Activated CD8-positive, alpha-beta T cell treated with anti-CD3 and anti-CD28 coated beads for 36 hours (primary cell): ENCODE results near the gene CAMTA1. TPM values are rescaled to one million over a fixed set of nuclear protein-coding genes. Genes with fewer than 3 reads are reported as not detected.

Experiments
- ATAC-seq: fragments of 200-7000 bp; cut with Tn5 transposase; one replicate; pipeline ENCODE4 v1.10.0; 2021; ENCODE audit warnings: mild to moderate bottlenecking, moderate library complexity
- CTCF ChIA-PET: fragments of 350-600 bp; sonication (Branson Sonifier 250); formaldehyde crosslinking; loops from one replicate; lab custom pipeline; 2021; ENCODE audit warnings: antibody characterized with exemption; lab: Charles Lee
- POLR2A ChIA-PET: fragments of 350-600 bp; sonication (Branson Sonifier 250); formaldehyde crosslinking; loops from one replicate; lab custom pipeline; 2021; ENCODE audit warnings: antibody characterized with exemption; lab: Charles Lee
- DNase-seq: peaks from one replicate; pipeline ENCODE4 v3.0.0-alpha.2; 2020
- H3K27ac Mint-ChIP-seq: one replicate; pipeline ENCODE4 v1.8.0; 2021; ENCODE audit warnings: mild to moderate bottlenecking, mixed read lengths
- H3K27me3 Mint-ChIP-seq: one replicate; pipeline ENCODE4 v1.8.0; 2021; ENCODE audit warnings: mixed read lengths
- H3K36me3 Mint-ChIP-seq: one replicate; pipeline ENCODE4 v1.8.0; 2021; ENCODE audit warnings: low read depth, mixed read lengths
- H3K4me1 Mint-ChIP-seq: one replicate; pipeline ENCODE4 v1.8.0; 2021; ENCODE audit warnings: low read depth, mixed read lengths
- H3K4me3 Mint-ChIP-seq: one replicate; pipeline ENCODE4 v1.8.0; 2021; ENCODE audit warnings: mild to moderate bottlenecking, moderate library complexity, mixed read lengths
- H3K9me3 Mint-ChIP-seq: one replicate; pipeline ENCODE4 v1.8.0; 2021; ENCODE audit warnings: mixed read lengths
- CTCF ChIP-seq: fragments of 200-600 bp; IDR thresholded peaks from one replicate; pipeline ENCODE4 v1.8.0; 2022; ENCODE audit warnings: antibody characterized with exemption, mild to moderate bottlenecking
- intact Hi-C: fragments of 100-400 bp; cut with micrococcal nuclease; formaldehyde crosslinking; loops from one replicate; pipeline ENCODE4 v1.10.0; 2022
- total RNA-seq, 2 experiments: library from RNA; stranded (reverse); gene quantifications; one replicate each; pipeline ENCODE4 v1.2.3, GENCODE V29; 2021

The CAMTA1 gene
- total RNA-seq, 2 experiments from 2014 or later: 67.7 to 70.9 TPM

- ChIA-PET POLR2A (no interaction called here), CTCF (no interaction called here)
- H3K27ac Mint-ChIP-seq: no peak overlapping the region
- no peaks in the 10 kb centered on the region for H3K9me3 Mint-ChIP-seq
- no peak overlapping the region for H3K4me3 Mint-ChIP-seq
- no peak for TF ChIP-seq CTCF
- no peak for ATAC-seq
- H3K36me3 Mint-ChIP-seq: no peaks in the 10 kb centered on the region
- intact Hi-C loops: no loop called here
- no peak for DNase-seq
- no peaks in the 10 kb centered on the region for H3K4me1 Mint-ChIP-seq
- H3K27me3 Mint-ChIP-seq: peaks cover 19% of the 10 kb centered on the region
Observed at GRCh38 chr1:7247158-7247557, 461.9 kb downstream of the CAMTA1 start.

- DNase-seq (no peak), ATAC-seq (no peak)
- POLR2A ChIA-PET: no interaction called here
- no peak for TF ChIP-seq CTCF
- Mint-ChIP-seq H3K27me3 (peaks cover 19% of the 10 kb centered on the region), H3K27ac (no peak overlapping the region), H3K9me3 (no peaks in the 10 kb centered on the region), H3K4me1 (no peaks in the 10 kb centered on the region), H3K4me3 (no peak overlapping the region), H3K36me3 (no peaks in the 10 kb centered on the region)
- intact Hi-C loops: no loop called here
- CTCF ChIA-PET: no interaction called here
Observed at GRCh38 chr1:7247791-7248548, 462.7 kb downstream of the CAMTA1 start.

- ChIA-PET POLR2A (interaction anchor here (0.8 kb wide), 1 partner anchor 250 kb away, joined by 3 read pairs; no protein-coding TSS in a partner anchor), CTCF (no interaction called here)
- TF ChIP-seq CTCF: no peak
- Mint-ChIP-seq H3K4me3 (no peak overlapping the region), H3K36me3 (no peaks in the 10 kb centered on the region), H3K27me3 (peaks cover 19% of the 10 kb centered on the region), H3K4me1 (no peaks in the 10 kb centered on the region), H3K9me3 (no peaks in the 10 kb centered on the region), H3K27ac (no peak overlapping the region)
- DNase-seq (no peak), ATAC-seq (no peak)
- intact Hi-C loops: no loop called here
Observed at GRCh38 chr1:7248549-7249199, 463.4 kb downstream of the CAMTA1 start.

GRCh38 chr1:7249516-7249915 is 464.3 kb downstream of the CAMTA1 start:
- POLR2A ChIA-PET: interaction anchor here (0.8 kb wide), 1 partner anchor 251 kb away, joined by 3 read pairs; no protein-coding TSS in a partner anchor
- ATAC-seq: no peak
- Mint-ChIP-seq H3K4me1 (no peaks in the 10 kb centered on the region), H3K27ac (no peak overlapping the region), H3K4me3 (no peak overlapping the region), H3K27me3 (peaks cover 19% of the 10 kb centered on the region), H3K9me3 (no peaks in the 10 kb centered on the region), H3K36me3 (no peaks in the 10 kb centered on the region)
- CTCF ChIA-PET: no interaction called here
- intact Hi-C loops: no loop called here
- DNase-seq: no peak
- no peak for TF ChIP-seq CTCF

- intact Hi-C loops: no loop called here
- POLR2A ChIA-PET: no interaction called here
- ATAC-seq (no peak), DNase-seq (no peak)
- H3K9me3 Mint-ChIP-seq: no peaks in the 10 kb centered on the region
- H3K27ac Mint-ChIP-seq: no peak overlapping the region
- no peak for TF ChIP-seq CTCF
- H3K4me1 Mint-ChIP-seq: no peaks in the 10 kb centered on the region
- H3K27me3 Mint-ChIP-seq: peaks cover 19% of the 10 kb centered on the region
- no peak overlapping the region for H3K4me3 Mint-ChIP-seq
- CTCF ChIA-PET: no interaction called here
- no peaks in the 10 kb centered on the region for H3K36me3 Mint-ChIP-seq
Observed at GRCh38 chr1:7250176-7250575, 464.9 kb downstream of the CAMTA1 start.
